Natural killer cell (primary cell): ENCODE data around the gene SLC22A23. TPM values are rescaled to one million over a fixed set of nuclear protein-coding genes. Genes with fewer than 3 reads are reported as not detected.

Experiments used
- ATAC-seq, 3 donors: fragments of 150-1000 bp in 2 of 3; fragments of 200-7000 bp in 1 of 3; cut with Tn5 transposase; 1 replicate in 1 of 3; 2 replicates in 2 of 3; pipeline ENCODE4 v1.10.0; 2021; ENCODE audit warnings: mild to moderate bottlenecking in 2 of 3, moderate library complexity in 2 of 3
- DNase-seq, 2 donors: peaks; one replicate each; pipeline versions ENCODE4 v3.0.0 to v3.0.0-alpha.2; 2013 to 2021; ENCODE audit warnings: mixed read lengths in 1 of 2
- H3K27ac ChIP-seq: one replicate; pipeline ENCODE4 v1.5.1; 2013; ENCODE audit warnings: mild to moderate bottlenecking, low read length
- H3K27me3 ChIP-seq: one replicate; pipeline ENCODE4 v1.6.1; 2013; ENCODE audit warnings: low read length; ENCODE audit not compliant: control insufficient read depth, insufficient read depth
- H3K36me3 ChIP-seq: one replicate; pipeline ENCODE4 v1.6.1; 2013; ENCODE audit warnings: low read length; ENCODE audit not compliant: control insufficient read depth, insufficient read depth
- H3K4me1 ChIP-seq: one replicate; pipeline ENCODE4 v1.6.1; 2013; ENCODE audit warnings: low read length; ENCODE audit not compliant: control insufficient read depth, insufficient read depth
- H3K4me3 ChIP-seq: one replicate; pipeline ENCODE4 v1.5.1; 2013; ENCODE audit warnings: low read length
- H3K9me3 ChIP-seq: one replicate; pipeline ENCODE4 v1.6.1; 2013; ENCODE audit warnings: low read length; ENCODE audit not compliant: control insufficient read depth, insufficient read depth
- H3K27ac Mint-ChIP-seq, 2 donors: one replicate each; pipeline ENCODE4 v1.8.0; 2022; ENCODE audit warnings: mild to moderate bottlenecking in 2 of 2, mixed read lengths in 2 of 2, moderate library complexity in 1 of 2
- H3K27me3 Mint-ChIP-seq, 2 donors: one replicate each; pipeline ENCODE4 v1.8.0; 2022; ENCODE audit warnings: low read depth in 2 of 2, mixed read lengths in 2 of 2
- H3K36me3 Mint-ChIP-seq: one replicate; pipeline ENCODE4 v1.8.0; 2022; ENCODE audit warnings: mixed read lengths
- H3K4me1 Mint-ChIP-seq, 2 donors: one replicate each; pipeline ENCODE4 v1.8.0; 2022; ENCODE audit warnings: mixed read lengths in 2 of 2
- H3K4me3 Mint-ChIP-seq: one replicate; pipeline ENCODE4 v1.8.0; 2022; ENCODE audit warnings: mild to moderate bottlenecking, moderate library complexity, mixed read lengths
- H3K9me3 Mint-ChIP-seq, 2 donors: one replicate each; pipeline ENCODE4 v1.8.0; 2022; ENCODE audit warnings: mixed read lengths in 2 of 2
- CTCF ChIP-seq: fragments of 200-600 bp; IDR thresholded peaks from one replicate; pipeline ENCODE4 v1.8.0; 2022; ENCODE audit warnings: antibody characterized with exemption
- WGBS: methylation state at CpG from one replicate; pipeline ENCODE4 v1.1.7; 2013; ENCODE audit warnings: missing lambda C conversion rate; ENCODE audit not compliant: insufficient coverage; 5-methylcytosine and 5-hydroxymethylcytosine counted together
- intact Hi-C: fragments of 100-400 bp; cut with micrococcal nuclease; formaldehyde crosslinking; loops from one replicate; pipeline ENCODE4 v1.14.2; 2022
- total RNA-seq, 4 donors: library from RNA; stranded (reverse); fragments of 120-200 nt in 1 of 4; gene quantifications; one replicate each; pipeline versions ENCODE4 v1.2.3 to v1.2.4, GENCODE V29; 2013 to 2022

SLC22A23 gene
- total RNA-seq, 3 donors from 2014 or later (not counting 1 experiment from before 2014, with no cell fraction given), result 0.24 to 0.79 (median 0.38) TPM

- Histone ChIP-seq H3K36me3 (no peaks in the 10 kb centered on the region), H3K9me3 (no peaks in the 10 kb centered on the region), H3K27ac (no peak overlapping the region), H3K4me3 (no peak overlapping the region), H3K27me3 (no peaks in the 10 kb centered on the region), H3K4me1 (no peaks in the 10 kb centered on the region)
- Mint-ChIP-seq H3K9me3 (no peaks in the 10 kb centered on the region), H3K27me3 (peaks cover 35 to 36% of the 10 kb centered on the region in 2 donors), H3K36me3 (no peaks in the 10 kb centered on the region), H3K4me3 (no peak overlapping the region), H3K4me1 (no peaks in the 10 kb centered on the region), H3K27ac (no peak overlapping the region)
- no peak for TF ChIP-seq CTCF
- 70% methylated on average over 7 of the region's 8 CpGs for WGBS
- DNase-seq, result no peak
- intact Hi-C loops, result no loop called here
- ATAC-seq, result no peak
These were observed 107.2 kb downstream of the SLC22A23 start for GRCh38 chr6:3349388-3350251.

GRCh38 chr6:3348821-3349220 is 108.0 kb downstream of the SLC22A23 start:
- intact Hi-C loops, result no loop called here
- 50% methylated on average over 7 of the region's 7 CpGs for WGBS
- Histone ChIP-seq H3K9me3 (no peaks in the 10 kb centered on the region), H3K27me3 (no peaks in the 10 kb centered on the region), H3K4me3 (no peak overlapping the region), H3K4me1 (no peaks in the 10 kb centered on the region), H3K36me3 (no peaks in the 10 kb centered on the region), H3K27ac (no peak overlapping the region)
- ATAC-seq (no peak), DNase-seq (no peak)
- TF ChIP-seq CTCF, result no peak
- Mint-ChIP-seq H3K27me3 (peaks cover 35 to 36% of the 10 kb centered on the region in 2 donors), H3K4me3 (no peak overlapping the region), H3K27ac (no peak overlapping the region), H3K36me3 (no peaks in the 10 kb centered on the region), H3K4me1 (no peaks in the 10 kb centered on the region), H3K9me3 (no peaks in the 10 kb centered on the region)

- no peaks in the 10 kb centered on the region for H3K4me1 Mint-ChIP-seq
- no peaks in the 10 kb centered on the region for H3K27me3 ChIP-seq
- no peak overlapping the region for H3K4me3 Mint-ChIP-seq
- TF ChIP-seq CTCF, result no peak
- H3K36me3 ChIP-seq, result no peaks in the 10 kb centered on the region
- 96% methylated on average over 7 of the region's 7 CpGs for WGBS
- peaks cover 33 to 36% of the 10 kb centered on the region in 2 donors for H3K27me3 Mint-ChIP-seq
- no peak overlapping the region for H3K4me3 ChIP-seq
- H3K27ac ChIP-seq, result no peak overlapping the region
- H3K4me1 ChIP-seq, result no peaks in the 10 kb centered on the region
- intact Hi-C loops, result no loop called here
- H3K36me3 Mint-ChIP-seq, result no peaks in the 10 kb centered on the region
- no peaks in the 10 kb centered on the region for H3K9me3 Mint-ChIP-seq
- H3K27ac Mint-ChIP-seq, result no peak overlapping the region
- ATAC-seq (no peak), DNase-seq (no peak)
- no peaks in the 10 kb centered on the region for H3K9me3 ChIP-seq
These were observed 109.0 kb downstream of the SLC22A23 start for GRCh38 chr6:3347826-3348225.

DNA sequence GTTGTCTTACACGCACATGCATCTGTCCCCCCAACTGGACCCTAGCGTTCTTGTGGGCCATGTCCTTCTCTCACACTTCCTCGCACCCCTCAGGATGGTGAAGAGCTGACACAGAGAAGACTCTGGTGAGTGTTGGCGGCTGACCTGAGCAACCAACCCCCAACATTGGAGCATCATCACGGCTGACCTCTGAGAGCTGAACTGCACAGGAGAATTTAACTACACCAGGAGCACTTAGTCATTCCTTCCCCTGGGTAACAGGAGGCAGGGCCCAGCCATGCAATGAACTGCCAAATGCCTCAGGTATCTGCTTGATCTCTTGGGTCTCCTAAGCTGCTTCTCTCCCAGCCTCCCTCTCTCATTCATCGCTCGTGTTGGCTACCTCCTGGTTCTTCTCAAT is 109.6 kb downstream of the SLC22A23 start:
- Mint-ChIP-seq H3K4me3 (no peak overlapping the region), H3K9me3 (no peaks in the 10 kb centered on the region), H3K27ac (no peak overlapping the region), H3K36me3 (no peaks in the 10 kb centered on the region), H3K4me1 (no peaks in the 10 kb centered on the region), H3K27me3 (peaks cover 36% of the 10 kb centered on the region in 2 donors)
- intact Hi-C loops, result no loop called here
- no peaks in the 10 kb centered on the region for H3K4me1 ChIP-seq
- no peak for ATAC-seq
- no peaks in the 10 kb centered on the region for H3K9me3 ChIP-seq
- DNase-seq, result no peak
- WGBS, result 92% methylated on average over 7 of the region's 7 CpGs
- H3K36me3 ChIP-seq, result no peaks in the 10 kb centered on the region
- H3K4me3 ChIP-seq, result no peak overlapping the region
- TF ChIP-seq CTCF, result no peak
- no peaks in the 10 kb centered on the region for H3K27me3 ChIP-seq
- H3K27ac ChIP-seq, result no peak overlapping the region
